ENCODE results near the gene CREB3L1. TPM values are rescaled to one million over a fixed set of nuclear protein-coding genes. Genes with fewer than 3 reads are reported as not detected.

The CREB3L1 gene
- total RNA-seq, 4 donors from 2014 or later: 0.27 to 0.69 (median 0.57) TPM

DNA sequence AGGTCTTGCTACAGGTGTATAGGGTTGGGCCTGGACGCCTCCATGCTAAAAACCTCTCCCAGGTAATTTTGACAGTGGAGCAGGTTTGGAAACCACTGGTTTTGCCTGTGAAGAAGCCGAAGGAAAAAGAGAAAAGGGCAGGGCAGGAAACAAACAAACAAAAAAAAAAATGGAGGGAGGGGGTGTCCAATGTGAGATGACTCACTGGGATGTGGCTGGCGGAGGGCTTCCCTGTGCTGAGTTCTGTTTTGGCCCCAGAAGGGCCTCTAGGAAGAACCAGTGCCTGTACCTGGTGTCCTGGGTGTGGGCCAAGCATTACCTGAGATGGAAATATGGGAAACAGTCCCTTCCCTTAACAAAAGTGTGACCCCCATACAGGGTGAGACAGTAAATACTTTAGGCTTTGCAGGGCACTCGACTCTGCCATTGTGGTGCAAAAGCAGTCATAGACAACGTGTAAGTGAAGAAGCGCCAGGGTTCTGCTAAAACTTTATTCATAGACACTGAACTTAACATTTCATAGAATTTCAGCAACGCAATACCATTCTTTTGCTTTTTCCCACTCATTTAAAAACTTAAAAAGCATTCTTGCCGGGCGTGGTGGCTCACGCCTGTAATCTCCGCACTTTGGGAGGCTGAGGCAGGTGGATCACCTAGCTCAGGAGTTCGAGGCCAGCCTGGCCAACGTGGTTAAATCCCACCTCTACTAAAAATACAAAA, 60.3 kb downstream of the CREB3L1 start:
- Histone ChIP-seq H3K9me3 (no peaks in the 10 kb centered on the region), H3K27me3 (peaks cover 9 to 17% (median 17%) of the 10 kb centered on the region in 3 donors), H3K4me1 (peaks cover 26 to 40% of the 10 kb centered on the region in 2 donors), H3K4me3 (no peak overlapping the region), H3K36me3 (no peaks in the 10 kb centered on the region), H3K27ac (peak overlapping the region in 3 of 4 donors; percentile 84 to 92 (median 90))
- in situ Hi-C loops (cut with MboI; ENCODE audit: low sequenced_read_pairs in 4 of 4): no loop called here
- no peak for TF ChIP-seq POLR2A (IDR thresholded peaks at IDR 0.05)
- TF ChIP-seq, protein P1, sequence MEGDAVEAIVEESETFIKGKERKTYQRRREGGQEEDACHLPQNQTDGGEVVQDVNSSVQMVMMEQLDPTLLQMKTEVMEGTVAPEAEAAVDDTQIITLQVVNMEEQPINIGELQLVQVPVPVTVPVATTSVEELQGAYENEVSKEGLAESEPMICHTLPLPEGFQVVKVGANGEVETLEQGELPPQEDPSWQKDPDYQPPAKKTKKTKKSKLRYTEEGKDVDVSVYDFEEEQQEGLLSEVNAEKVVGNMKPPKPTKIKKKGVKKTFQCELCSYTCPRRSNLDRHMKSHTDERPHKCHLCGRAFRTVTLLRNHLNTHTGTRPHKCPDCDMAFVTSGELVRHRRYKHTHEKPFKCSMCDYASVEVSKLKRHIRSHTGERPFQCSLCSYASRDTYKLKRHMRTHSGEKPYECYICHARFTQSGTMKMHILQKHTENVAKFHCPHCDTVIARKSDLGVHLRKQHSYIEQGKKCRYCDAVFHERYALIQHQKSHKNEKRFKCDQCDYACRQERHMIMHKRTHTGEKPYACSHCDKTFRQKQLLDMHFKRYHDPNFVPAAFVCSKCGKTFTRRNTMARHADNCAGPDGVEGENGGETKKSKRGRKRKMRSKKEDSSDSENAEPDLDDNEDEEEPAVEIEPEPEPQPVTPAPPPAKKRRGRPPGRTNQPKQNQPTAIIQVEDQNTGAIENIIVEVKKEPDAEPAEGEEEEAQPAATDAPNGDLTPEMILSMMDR (IDR thresholded peaks at IDR 0.05 in 4 of 5, conservative IDR thresholded peaks at IDR 0.05 in 1 of 5): no peak
- intact Hi-C loops (cut with DNase I; ENCODE audit: low total_unique reads): no loop called here
- no peak for DNase-seq
- no peak for ATAC-seq

DNA sequence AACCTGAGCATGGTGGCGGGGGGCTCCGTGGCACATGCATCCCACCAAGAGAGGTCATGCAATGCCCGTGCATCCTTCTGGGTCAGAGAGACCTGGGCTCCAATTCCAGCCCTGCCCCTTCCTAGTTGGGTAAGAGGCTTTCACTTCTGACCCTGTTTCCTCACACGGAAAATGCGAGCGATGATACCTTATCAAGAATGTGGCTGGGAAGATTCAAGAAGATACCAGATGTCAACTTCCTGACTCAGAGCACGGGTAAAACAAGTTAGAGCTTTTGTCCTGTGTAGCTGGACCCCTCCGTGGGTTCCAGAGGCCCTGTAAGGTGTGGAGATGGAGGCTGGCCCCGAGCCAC, 61.1 kb downstream of the CREB3L1 start:
- no peak for DNase-seq
- TF ChIP-seq POLR2A (IDR thresholded peaks at IDR 0.05): no peak
- TF ChIP-seq, protein P1 (IDR thresholded peaks at IDR 0.05 in 4 of 5, conservative IDR thresholded peaks at IDR 0.05 in 1 of 5): no peak
- Histone ChIP-seq H3K27ac (peak overlapping the region; percentile 84 to 92 (median 90)), H3K9me3 (no peaks in the 10 kb centered on the region), H3K4me1 (peaks cover 26 to 33% of the 10 kb centered on the region in 2 donors), H3K36me3 (no peaks in the 10 kb centered on the region), H3K27me3 (peaks cover 6 to 9% (median 9%) of the 10 kb centered on the region in 3 donors), H3K4me3 (peak overlapping the region; percentile 41 to 59 (median 54))
- peak; percentile 17 to 24 for ATAC-seq
- intact Hi-C loops (cut with DNase I; ENCODE audit: low total_unique reads): no loop called here
- in situ Hi-C loops (cut with MboI; ENCODE audit: low sequenced_read_pairs in 4 of 4): no loop called here

DNA sequence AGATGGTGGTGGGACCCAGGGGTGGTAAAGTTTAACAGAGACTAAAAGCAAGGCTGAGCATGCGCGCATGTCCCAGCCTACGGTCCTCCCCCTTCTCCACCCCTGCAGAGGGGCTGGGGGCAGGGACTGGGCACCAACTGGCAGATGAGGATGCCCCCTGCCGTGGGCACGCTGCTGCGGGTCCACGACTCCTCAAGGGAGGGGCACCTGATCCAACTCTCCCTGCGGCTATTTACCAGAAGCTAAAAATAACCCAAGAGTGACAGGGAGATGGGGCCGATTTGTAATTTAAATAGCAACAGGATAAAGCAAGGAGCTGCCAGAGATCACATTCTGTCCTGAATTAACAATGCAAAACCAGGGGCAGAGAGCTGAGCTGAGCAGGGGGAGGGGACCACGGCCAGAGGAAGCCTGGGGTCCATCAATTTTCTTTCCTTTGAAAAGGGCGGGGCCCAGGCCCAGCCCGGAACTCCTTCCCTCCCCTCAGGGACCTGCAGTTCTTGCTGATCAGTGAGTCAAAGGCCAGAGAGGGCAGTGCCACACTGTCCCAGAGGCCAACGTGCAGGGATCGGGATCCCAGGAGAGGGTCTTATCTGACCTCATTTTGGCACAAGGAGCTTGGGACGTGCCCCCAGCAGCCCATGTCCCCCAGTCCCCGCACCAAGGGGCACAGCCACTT, 61.7 kb downstream of the CREB3L1 start:
- DNase-seq (no peak), ATAC-seq (peak; percentile 79 to 86)
- TF ChIP-seq POLR2A (IDR thresholded peaks at IDR 0.05): peak in 1 of 2 donors; percentile 14
- TF ChIP-seq, protein P1 (IDR thresholded peaks at IDR 0.05 in 4 of 5, conservative IDR thresholded peaks at IDR 0.05 in 1 of 5): no peak
- no peaks in the 10 kb centered on the region for H3K36me3 ChIP-seq
- peak overlapping the region; percentile 84 to 92 (median 90) for H3K27ac ChIP-seq
- in situ Hi-C loops (cut with MboI; ENCODE audit: low sequenced_read_pairs in 4 of 4) (no loop called here), intact Hi-C loops (cut with DNase I; ENCODE audit: low total_unique reads) (no loop called here)
- H3K9me3 ChIP-seq: no peaks in the 10 kb centered on the region
- H3K4me1 ChIP-seq: peaks cover 26 to 33% of the 10 kb centered on the region in 2 donors
- H3K27me3 ChIP-seq: peaks cover under 1 to 4% (median 3%) of the 10 kb centered on the region in 3 donors
- H3K4me3 ChIP-seq: peak overlapping the region; percentile 41 to 59 (median 54)

DNA sequence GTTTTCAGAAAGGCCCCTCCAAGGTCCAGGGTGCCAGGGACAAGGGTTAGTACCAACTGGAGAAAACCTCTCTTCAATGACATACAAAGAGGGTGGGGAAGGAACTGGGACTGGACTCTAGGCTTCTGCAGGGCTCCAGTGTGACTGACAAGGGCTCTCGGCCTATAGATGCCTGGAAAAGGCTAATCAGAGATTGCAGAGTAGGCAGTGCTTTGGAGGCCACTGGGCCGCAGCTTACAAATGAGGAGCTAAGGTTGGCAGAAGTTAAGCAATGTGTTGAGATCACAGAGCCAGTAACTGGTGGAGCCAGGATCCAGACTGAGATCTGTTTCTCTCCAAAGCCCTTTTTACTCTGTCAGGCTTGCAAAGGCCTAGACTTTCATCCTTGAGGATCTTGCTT, 62.4 kb downstream of the CREB3L1 start:
- H3K4me3 ChIP-seq: peak overlapping the region in 1 of 4 donors; percentile 55
- H3K36me3 ChIP-seq: no peaks in the 10 kb centered on the region
- peaks cover 26 to 33% of the 10 kb centered on the region in 2 donors for H3K4me1 ChIP-seq
- DNase-seq: no peak
- H3K27ac ChIP-seq: peak overlapping the region; percentile 84 to 92 (median 90)
- H3K9me3 ChIP-seq: no peaks in the 10 kb centered on the region
- intact Hi-C loops (cut with DNase I; ENCODE audit: low total_unique reads): loop anchor here (10.0 kb wide), 1 partner anchor 215 kb away; the partner anchor contains the start of gene PHF21A
- ATAC-seq: peak; percentile 59 to 60
- in situ Hi-C loops (cut with MboI; ENCODE audit: low sequenced_read_pairs in 4 of 4): no loop called here
- H3K27me3 ChIP-seq: no peaks in the 10 kb centered on the region
- TF ChIP-seq, protein P1 (IDR thresholded peaks at IDR 0.05 in 4 of 5, conservative IDR thresholded peaks at IDR 0.05 in 1 of 5): no peak
- TF ChIP-seq POLR2A (IDR thresholded peaks at IDR 0.05): no peak

All from gastrocnemius medialis (tissue), 4 donors.